Sigmoid colon (tissue), 4 donors: ENCODE data around the gene UBXN10.

Experiments used
- EP300 ChIP-seq, 4 donors: sonication (generic); formaldehyde crosslinking; IDR thresholded peaks; one replicate each; pipeline ENCODE4 v1.6.1; 2017; ENCODE audit warnings: antibody characterized with exemption in 4 of 4
- POLR2A ChIP-seq, 2 donors: fragments of 450-650 bp; IDR thresholded peaks; one replicate each; pipeline ENCODE4 v1.6.1; 2016; ENCODE audit warnings: antibody characterized with exemption in 2 of 2, mild to moderate bottlenecking in 2 of 2, moderate library complexity in 2 of 2
- POLR2AphosphoS5 ChIP-seq, 4 donors: sonication (generic); formaldehyde crosslinking; IDR thresholded peaks; one replicate each; pipeline ENCODE4 v1.6.1; 2017; ENCODE audit warnings: antibody characterized with exemption in 4 of 4
- TF ChIP-seq, protein P1 (sequence below), 4 experiments: fragments of 450-650 bp in 3 of 4; fragments of 200-600 bp in 1 of 4; IDR thresholded peaks; one replicate each; pipeline ENCODE4 v1.5.1; 2016 to 2019; ENCODE audit warnings: antibody characterized with exemption in 4 of 4, mild to moderate bottlenecking in 3 of 4, moderate library complexity in 2 of 4

DNA sequence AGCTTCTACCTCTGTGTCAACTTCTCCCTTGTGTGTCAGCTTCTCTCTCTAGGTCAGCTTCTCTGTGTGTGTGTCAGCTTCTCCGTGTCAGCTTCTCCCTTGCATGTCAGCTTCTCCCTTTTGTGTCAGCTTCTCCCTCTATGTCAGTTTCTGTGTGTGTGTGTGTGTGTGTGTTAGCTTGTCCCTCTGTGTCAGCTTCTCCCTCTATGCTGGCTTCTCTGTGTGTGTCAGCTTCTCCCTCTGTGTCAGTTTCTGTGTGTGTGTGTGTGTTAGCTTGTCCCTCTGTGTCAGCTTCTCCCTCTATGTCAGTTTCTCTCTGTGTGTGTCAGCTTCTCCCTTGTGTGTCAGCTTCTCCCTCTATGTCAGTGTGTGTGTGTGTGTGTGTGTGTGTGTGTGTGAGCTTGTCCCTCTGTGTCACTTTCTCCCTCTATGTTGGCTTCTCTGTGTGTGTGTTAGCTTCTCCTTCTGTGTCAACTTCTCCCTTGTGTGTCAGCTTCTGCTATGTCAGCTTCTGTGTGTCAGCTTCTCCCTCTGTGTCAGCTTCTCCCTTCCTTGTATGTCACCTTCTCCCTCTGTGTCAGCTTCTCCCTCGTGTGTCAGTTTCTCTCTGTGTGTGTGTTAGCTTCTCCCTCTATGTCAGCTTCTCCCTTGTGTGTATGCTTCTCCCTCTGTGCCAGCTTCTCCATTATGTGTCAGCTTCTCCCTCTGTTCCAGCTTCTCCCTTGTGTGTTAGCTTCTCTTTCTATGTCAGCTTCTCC lies 6.3 kb upstream of the UBXN10 start:
- TF ChIP-seq, protein P1, sequence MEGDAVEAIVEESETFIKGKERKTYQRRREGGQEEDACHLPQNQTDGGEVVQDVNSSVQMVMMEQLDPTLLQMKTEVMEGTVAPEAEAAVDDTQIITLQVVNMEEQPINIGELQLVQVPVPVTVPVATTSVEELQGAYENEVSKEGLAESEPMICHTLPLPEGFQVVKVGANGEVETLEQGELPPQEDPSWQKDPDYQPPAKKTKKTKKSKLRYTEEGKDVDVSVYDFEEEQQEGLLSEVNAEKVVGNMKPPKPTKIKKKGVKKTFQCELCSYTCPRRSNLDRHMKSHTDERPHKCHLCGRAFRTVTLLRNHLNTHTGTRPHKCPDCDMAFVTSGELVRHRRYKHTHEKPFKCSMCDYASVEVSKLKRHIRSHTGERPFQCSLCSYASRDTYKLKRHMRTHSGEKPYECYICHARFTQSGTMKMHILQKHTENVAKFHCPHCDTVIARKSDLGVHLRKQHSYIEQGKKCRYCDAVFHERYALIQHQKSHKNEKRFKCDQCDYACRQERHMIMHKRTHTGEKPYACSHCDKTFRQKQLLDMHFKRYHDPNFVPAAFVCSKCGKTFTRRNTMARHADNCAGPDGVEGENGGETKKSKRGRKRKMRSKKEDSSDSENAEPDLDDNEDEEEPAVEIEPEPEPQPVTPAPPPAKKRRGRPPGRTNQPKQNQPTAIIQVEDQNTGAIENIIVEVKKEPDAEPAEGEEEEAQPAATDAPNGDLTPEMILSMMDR (IDR thresholded peaks at IDR 0.05): no peak
- TF ChIP-seq POLR2A (IDR thresholded peaks at IDR 0.05) (no peak), EP300 (IDR thresholded peaks at IDR 0.05) (no peak), POLR2AphosphoS5 (IDR thresholded peaks at IDR 0.05) (no peak)
